ENCODE data around the gene AKR1A1.

AKR1A1 gene

DNA sequence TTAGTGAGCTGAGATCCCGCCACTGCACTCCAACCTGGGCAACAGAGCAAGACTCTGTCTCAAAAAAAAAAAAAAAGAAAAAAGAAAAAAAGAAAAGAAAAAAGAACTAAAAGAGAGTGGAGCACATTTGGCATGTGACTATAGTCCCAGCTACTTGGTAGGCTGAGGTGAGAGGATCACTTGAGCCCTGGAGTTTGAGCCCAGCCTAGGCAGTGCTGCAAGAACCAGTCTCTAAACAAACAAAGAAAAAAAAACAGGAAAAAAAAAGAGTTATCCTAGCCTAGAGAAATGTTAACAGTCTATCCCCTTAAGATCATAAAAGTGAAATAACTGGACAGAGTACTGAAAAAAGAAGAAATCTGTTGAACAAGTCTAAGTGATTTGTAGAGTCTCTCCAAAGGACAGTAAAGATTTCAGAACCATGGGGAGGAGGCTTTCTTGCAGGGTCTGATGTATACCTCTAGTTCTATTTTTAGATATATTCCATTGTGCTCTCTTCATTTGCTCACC, 24.4 kb upstream of the AKR1A1 start:
- 100% methylated on average over 1 of the region's 1 CpG for WGBS

DNA sequence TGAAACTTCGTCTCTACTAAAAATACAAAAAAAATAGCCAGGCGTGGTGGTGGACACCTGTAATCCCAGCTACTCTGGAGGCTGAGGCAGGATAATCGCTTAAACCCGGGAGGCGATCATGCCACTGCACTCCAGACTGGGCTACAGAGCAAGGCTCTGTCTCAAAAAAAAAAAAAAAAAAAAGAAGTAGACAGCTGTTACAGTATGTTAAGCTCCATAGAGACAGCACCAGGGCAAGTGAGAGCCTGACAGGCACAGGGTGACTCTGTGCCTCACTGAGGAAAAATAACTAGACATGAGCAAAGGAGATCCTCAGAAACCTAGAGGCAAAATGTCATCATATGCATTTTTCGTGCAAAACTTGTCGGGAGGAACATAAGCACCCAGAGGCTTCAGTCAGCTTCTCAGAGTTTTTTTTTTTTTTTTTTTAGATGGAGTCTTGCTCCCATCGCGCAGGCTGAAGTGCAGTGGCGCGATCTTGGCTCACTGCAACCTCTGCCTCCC, 19.9 kb upstream of the AKR1A1 start:
- no peaks in the 10 kb centered on the region for H3K36me3 ChIP-seq (ENCODE audit: insufficient read depth, low read length)
- H3K27me3 ChIP-seq (ENCODE audit: insufficient read depth, low read length) = no peaks in the 10 kb centered on the region
- no peak overlapping the region for H3K27ac ChIP-seq (ENCODE audit: low read depth, low read length)
- peaks cover 9% of the 10 kb centered on the region; the same call in 1 of the 2 replicates for H3K4me1 ChIP-seq (ENCODE audit: insufficient read depth, low read length)
- H3K4me3 ChIP-seq (ENCODE audit: low read length) = no peak overlapping the region
- no peak overlapping the region for H3K9ac ChIP-seq (ENCODE audit: low read depth, low read length)
- WGBS = 97% methylated on average over 11 of the region's 11 CpGs
- H3K9me3 ChIP-seq (ENCODE audit: insufficient read depth, low read depth, low read length) = no peaks in the 10 kb centered on the region

More for the DNA sequence above, 24.4 kb upstream of the AKR1A1 start:
- no peak overlapping the region for H3K27ac ChIP-seq (ENCODE audit: low read depth, low read length)
- H3K27me3 ChIP-seq (ENCODE audit: insufficient read depth, low read length) = no peaks in the 10 kb centered on the region
- H3K9me3 ChIP-seq (ENCODE audit: insufficient read depth, low read depth, low read length) = no peaks in the 10 kb centered on the region
- no peak overlapping the region for H3K9ac ChIP-seq (ENCODE audit: low read depth, low read length)
- H3K4me3 ChIP-seq (ENCODE audit: low read length) = no peak overlapping the region
- peaks cover 28% of the 10 kb centered on the region for H3K4me1 ChIP-seq (ENCODE audit: insufficient read depth, low read length)
- H3K36me3 ChIP-seq (ENCODE audit: insufficient read depth, low read length) = no peaks in the 10 kb centered on the region

DNA sequence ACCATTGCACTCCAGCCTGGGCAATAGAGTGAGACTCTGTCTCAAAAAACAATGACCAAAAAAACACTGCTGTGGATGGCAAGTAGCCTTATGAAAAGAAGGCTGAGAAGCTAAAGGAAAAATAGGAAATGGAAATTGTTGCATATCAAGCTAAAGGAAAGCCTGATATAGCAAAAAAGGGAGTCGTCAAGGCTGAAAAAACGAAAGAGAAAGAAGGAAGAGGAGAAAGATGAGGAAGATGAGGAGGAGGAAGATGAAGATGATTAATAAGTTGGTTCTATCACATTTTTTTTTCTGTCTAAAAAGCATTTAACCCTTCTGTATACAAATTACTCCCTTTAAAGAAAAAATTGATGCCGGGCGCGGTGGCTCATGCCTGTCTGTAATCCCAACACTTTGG, 18.8 kb upstream of the AKR1A1 start:
- WGBS = 94% methylated on average over 5 of the region's 5 CpGs
- peaks cover 5% of the 10 kb centered on the region for H3K4me1 ChIP-seq (ENCODE audit: insufficient read depth, low read length)

DNA sequence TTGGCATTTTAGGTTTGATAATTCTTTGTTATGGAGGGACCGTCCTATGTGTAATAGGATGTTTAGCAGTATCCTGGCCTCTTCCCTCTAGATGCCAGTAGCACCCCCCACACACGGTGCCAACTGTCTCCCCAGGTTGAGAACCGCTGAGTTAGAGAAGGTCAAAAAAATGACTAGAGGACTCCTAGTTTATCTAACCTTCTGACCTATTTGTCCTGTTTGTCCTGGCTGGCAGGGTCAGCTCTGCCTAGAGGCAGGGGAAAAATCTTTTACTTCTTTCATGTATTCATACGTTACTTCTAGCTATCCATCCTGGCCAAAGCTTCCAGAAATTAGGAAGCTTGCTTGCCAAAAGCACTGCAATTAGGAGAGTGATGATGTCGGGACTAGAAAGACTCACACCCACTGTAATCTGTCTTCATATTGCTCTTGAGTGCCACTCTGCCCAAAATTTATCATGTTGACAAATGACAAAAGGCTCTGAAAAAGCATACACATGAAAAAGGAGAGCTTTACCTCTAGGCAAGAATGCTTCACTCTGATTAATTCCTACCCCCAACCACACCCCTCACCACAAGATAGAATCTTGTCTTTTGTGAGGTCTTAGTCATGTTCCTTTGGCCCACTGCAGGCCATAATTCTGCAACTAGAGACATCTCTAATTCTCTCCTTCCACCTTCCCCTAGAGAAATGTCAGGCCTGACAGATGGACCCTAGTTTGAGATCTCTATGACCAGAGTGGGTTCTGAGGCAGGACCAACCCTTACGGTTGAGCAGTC, 14.4 kb upstream of the AKR1A1 start:
- Histone ChIP-seq H3K27ac (ENCODE audit: low read depth, low read length) (no peak overlapping the region), H3K4me3 (ENCODE audit: low read length) (no peak overlapping the region), H3K27me3 (ENCODE audit: insufficient read depth, low read length) (no peaks in the 10 kb centered on the region), H3K4me1 (ENCODE audit: insufficient read depth, low read length) (no peaks in the 10 kb centered on the region; the same call in 1 of the 2 replicates), H3K9ac (ENCODE audit: low read depth, low read length) (no peak overlapping the region), H3K36me3 (ENCODE audit: insufficient read depth, low read length) (no peaks in the 10 kb centered on the region), H3K9me3 (ENCODE audit: insufficient read depth, low read depth, low read length) (no peaks in the 10 kb centered on the region)
- 89% methylated on average over 5 of the region's 6 CpGs for WGBS

More for the DNA sequence above, 18.8 kb upstream of the AKR1A1 start:
- no peaks in the 10 kb centered on the region for H3K9me3 ChIP-seq (ENCODE audit: insufficient read depth, low read depth, low read length)
- H3K4me3 ChIP-seq (ENCODE audit: low read length) = no peak overlapping the region
- H3K27me3 ChIP-seq (ENCODE audit: insufficient read depth, low read length) = no peaks in the 10 kb centered on the region
- no peak overlapping the region for H3K27ac ChIP-seq (ENCODE audit: low read depth, low read length)
- H3K36me3 ChIP-seq (ENCODE audit: insufficient read depth, low read length) = no peaks in the 10 kb centered on the region
- no peak overlapping the region for H3K9ac ChIP-seq (ENCODE audit: low read depth, low read length)

DNA sequence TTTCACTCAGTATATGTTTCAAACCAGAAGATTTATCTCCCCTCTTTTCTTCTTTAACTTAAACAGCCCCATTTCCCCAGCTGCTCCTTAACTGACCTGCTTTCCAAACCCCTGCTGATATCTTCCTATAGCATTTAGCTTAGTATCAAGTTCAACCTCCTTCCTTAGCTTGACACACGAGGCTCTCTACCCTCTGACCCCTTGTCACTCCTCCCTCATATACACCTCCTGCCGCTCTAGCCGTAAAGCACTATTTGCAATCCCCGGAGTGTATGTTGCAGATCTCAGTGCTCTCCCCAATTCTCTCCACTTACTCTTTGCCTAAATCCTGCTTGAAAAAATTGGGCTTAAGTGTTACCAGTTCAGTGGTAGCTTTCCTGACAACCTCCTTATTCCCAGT, 13.7 kb upstream of the AKR1A1 start:
- Histone ChIP-seq H3K9ac (ENCODE audit: low read depth, low read length) (no peak overlapping the region), H3K4me1 (ENCODE audit: insufficient read depth, low read length) (no peaks in the 10 kb centered on the region; the same call in 1 of the 2 replicates), H3K36me3 (ENCODE audit: insufficient read depth, low read length) (no peaks in the 10 kb centered on the region), H3K27ac (ENCODE audit: low read depth, low read length) (no peak overlapping the region), H3K4me3 (ENCODE audit: low read length) (no peak overlapping the region), H3K9me3 (ENCODE audit: insufficient read depth, low read depth, low read length) (no peaks in the 10 kb centered on the region), H3K27me3 (ENCODE audit: insufficient read depth, low read length) (no peaks in the 10 kb centered on the region)
- WGBS = 62% methylated on average over 4 of the region's 4 CpGs

DNA sequence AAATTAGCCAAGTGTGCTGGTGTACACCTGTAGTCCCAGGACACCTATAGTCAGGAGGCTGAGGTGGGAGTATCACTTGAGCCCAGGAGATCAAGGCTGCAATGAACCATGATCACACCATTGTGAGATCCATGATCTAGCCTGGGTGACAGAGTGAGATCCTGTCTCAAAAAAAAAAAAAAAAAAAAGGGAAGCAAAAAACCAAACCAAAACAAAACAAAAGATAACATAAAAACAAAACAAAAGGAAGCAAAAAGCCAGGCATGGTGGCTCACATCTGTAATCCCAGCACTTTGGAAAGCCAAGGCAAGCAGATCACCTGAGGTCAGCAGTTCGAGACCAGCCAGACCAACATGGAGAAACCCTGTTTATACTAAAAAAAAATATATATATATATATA, 9.4 kb upstream of the AKR1A1 start:
- Histone ChIP-seq H3K27ac (ENCODE audit: low read depth, low read length) (no peak overlapping the region), H3K36me3 (ENCODE audit: insufficient read depth, low read length) (no peaks in the 10 kb centered on the region), H3K4me3 (ENCODE audit: low read length) (no peak overlapping the region), H3K9ac (ENCODE audit: low read depth, low read length) (no peak overlapping the region), H3K27me3 (ENCODE audit: insufficient read depth, low read length) (no peaks in the 10 kb centered on the region), H3K9me3 (ENCODE audit: insufficient read depth, low read depth, low read length) (no peaks in the 10 kb centered on the region), H3K4me1 (ENCODE audit: insufficient read depth, low read length) (peaks cover 5% of the 10 kb centered on the region)
- no CpG with 5 or more reads among the region's 1 CpG for WGBS

DNA sequence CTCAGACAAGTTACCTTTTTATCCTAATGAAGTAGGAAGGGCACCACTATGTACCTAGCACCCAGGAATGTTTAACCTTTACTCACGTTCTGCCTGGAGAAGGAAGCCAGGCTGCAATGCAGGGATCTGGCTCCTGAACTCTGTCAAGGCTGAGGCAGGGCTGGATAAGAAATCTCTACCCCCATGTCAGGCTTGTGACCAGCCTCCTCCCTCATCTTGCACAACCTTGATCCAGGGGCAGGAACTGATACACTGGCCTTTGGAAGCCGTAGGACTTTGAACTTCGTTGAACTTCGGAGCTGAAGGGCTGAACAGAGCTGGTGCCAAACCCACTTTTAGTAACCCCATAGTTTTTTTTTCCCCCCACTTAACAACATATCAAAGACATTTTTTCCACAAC, 8.0 kb upstream of the AKR1A1 start:
- H3K9me3 ChIP-seq (ENCODE audit: insufficient read depth, low read depth, low read length) = no peaks in the 10 kb centered on the region
- no peak overlapping the region for H3K4me3 ChIP-seq (ENCODE audit: low read length)
- H3K36me3 ChIP-seq (ENCODE audit: insufficient read depth, low read length) = no peaks in the 10 kb centered on the region
- WGBS = 80% methylated on average over 4 of the region's 4 CpGs
- H3K27ac ChIP-seq (ENCODE audit: low read depth, low read length) = no peak overlapping the region
- no peak overlapping the region for H3K9ac ChIP-seq (ENCODE audit: low read depth, low read length)
- peaks cover 5% of the 10 kb centered on the region for H3K4me1 ChIP-seq (ENCODE audit: insufficient read depth, low read length)
- no peaks in the 10 kb centered on the region for H3K27me3 ChIP-seq (ENCODE audit: insufficient read depth, low read length)

DNA sequence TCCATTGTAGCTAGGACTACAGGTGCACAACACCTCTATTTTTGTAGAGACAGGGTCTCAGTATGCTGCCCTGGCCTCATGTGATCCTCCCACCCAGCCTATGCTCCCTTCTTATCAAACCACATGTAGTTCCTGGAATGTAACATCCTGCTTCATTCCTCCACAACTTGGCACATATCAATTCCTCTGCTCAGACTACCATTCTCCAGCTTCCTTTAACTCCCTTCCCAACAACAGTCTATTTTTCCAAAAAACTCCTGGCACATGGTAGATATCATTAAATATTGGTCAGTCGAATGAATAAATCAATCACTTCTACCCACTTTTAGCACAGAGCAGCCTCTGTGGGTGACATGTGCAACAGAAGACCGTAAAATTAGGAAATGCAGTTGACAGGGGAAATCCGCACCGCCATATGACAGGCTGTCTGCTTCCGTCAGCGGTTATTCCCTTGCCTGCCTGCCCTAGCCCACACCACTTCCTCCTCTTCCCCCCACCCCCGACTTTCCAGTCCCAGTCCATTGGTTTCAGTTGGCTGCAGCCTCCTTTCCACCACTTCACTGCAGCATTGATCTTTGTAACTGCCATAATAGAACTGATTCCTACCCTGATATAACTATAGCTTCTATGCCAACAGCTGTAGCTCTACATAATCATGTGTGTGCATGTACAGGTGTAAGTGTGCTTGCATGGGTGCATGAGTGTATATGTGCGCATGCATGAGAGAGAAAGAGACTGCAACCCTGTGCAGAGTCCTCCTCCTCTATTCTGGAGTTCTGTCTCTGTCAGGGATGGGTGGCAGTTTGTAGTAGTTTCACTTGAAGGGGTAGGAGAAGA, 6.8 kb upstream of the AKR1A1 start:
- Histone ChIP-seq H3K36me3 (ENCODE audit: insufficient read depth, low read length) (no peaks in the 10 kb centered on the region), H3K9ac (ENCODE audit: low read depth, low read length) (no peak overlapping the region), H3K27me3 (ENCODE audit: insufficient read depth, low read length) (no peaks in the 10 kb centered on the region), H3K4me3 (ENCODE audit: low read length) (no peak overlapping the region), H3K27ac (ENCODE audit: low read depth, low read length) (no peak overlapping the region), H3K9me3 (ENCODE audit: insufficient read depth, low read depth, low read length) (no peaks in the 10 kb centered on the region), H3K4me1 (ENCODE audit: insufficient read depth, low read length) (peaks cover 5% of the 10 kb centered on the region)
- 85% methylated on average over 8 of the region's 8 CpGs for WGBS

DNA sequence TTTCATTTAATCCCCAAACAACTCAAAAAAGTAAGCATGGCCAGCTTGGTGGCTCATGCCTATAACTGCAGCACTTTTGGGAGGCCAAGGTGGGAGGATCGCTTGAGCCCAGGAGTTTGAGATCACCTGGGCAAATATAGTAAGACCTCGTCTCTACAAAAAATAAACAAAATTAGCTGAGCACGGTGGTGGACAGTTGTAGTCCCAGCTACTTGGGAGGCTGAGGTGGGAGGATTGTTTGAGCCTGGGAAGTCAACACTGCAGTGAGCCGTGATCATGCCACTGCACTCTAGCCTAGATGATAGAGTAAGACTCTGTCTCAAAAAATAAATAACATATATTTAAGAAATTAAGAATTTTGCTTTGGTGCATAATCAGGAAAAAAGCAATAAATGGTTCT, 6.1 kb upstream of the AKR1A1 start:
- WGBS = 97% methylated on average over 3 of the region's 4 CpGs
- Histone ChIP-seq H3K9ac (ENCODE audit: low read depth, low read length) (no peak overlapping the region), H3K9me3 (ENCODE audit: insufficient read depth, low read depth, low read length) (no peaks in the 10 kb centered on the region), H3K36me3 (ENCODE audit: insufficient read depth, low read length) (no peaks in the 10 kb centered on the region), H3K4me3 (ENCODE audit: low read length) (no peak overlapping the region), H3K4me1 (ENCODE audit: insufficient read depth, low read length) (peaks cover 5% of the 10 kb centered on the region), H3K27me3 (ENCODE audit: insufficient read depth, low read length) (no peaks in the 10 kb centered on the region), H3K27ac (ENCODE audit: low read depth, low read length) (no peak overlapping the region)

DNA sequence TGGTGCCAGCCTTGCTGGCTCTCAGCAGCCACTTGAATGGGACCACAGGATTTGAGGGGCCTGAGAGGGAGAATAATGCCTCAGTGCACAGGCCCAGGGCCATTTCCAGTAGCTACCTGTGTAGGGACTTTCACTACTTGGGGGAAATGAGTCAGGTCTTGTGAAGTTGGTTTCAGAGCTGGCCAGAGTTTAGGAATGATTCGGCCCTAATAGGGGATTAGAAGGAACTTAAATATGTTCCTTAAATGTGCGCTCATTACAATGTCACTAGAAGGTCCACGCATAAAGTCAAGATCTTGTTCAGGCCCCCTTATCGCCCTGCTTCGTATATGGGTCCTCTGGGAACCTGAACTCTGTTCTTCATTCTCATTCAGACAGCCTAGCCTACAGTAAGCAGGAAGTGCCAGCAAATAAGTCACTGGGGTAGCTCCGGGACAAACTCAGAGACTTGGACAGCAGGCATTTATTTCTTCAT, 5.6 kb upstream of the AKR1A1 start:
- H3K27me3 ChIP-seq (ENCODE audit: insufficient read depth, low read length) = no peaks in the 10 kb centered on the region
- no peak overlapping the region for H3K9ac ChIP-seq (ENCODE audit: low read depth, low read length)
- H3K27ac ChIP-seq (ENCODE audit: low read depth, low read length) = no peak overlapping the region
- H3K36me3 ChIP-seq (ENCODE audit: insufficient read depth, low read length) = no peaks in the 10 kb centered on the region
- H3K4me1 ChIP-seq (ENCODE audit: insufficient read depth, low read length) = peaks cover 5% of the 10 kb centered on the region
- no peaks in the 10 kb centered on the region for H3K9me3 ChIP-seq (ENCODE audit: insufficient read depth, low read depth, low read length)
- no peak overlapping the region for H3K4me3 ChIP-seq (ENCODE audit: low read length)
- WGBS = 71% methylated on average over 6 of the region's 6 CpGs
